MM.1S (cell line): ENCODE data around the gene CRADD.

ENCODE experiments used
- DNase-seq: peaks from one replicate; pipeline ENCODE4 v3.0.0-alpha.2; 2015
- H2AFZ ChIP-seq: fragments of 300-600 bp; sonication (generic); 2 replicates; pipeline ENCODE4 v1.6.0; 2016; ENCODE audit warnings: antibody characterized with exemption, low read length
- H3F3A ChIP-seq: fragments of 300-600 bp; sonication (generic); 2 replicates; pipeline ENCODE4 v1.6.1; 2016; ENCODE audit warnings: mild to moderate bottlenecking, antibody characterized with exemption, low read length, moderate library complexity, mixed read lengths; ENCODE audit not compliant: insufficient read depth
- H3K27ac ChIP-seq: fragments of 300-600 bp; sonication (generic); 2 replicates; pipeline ENCODE4 v1.5.1; 2016; ENCODE audit warnings: mild to moderate bottlenecking, low read length
- H3K27me3 ChIP-seq: fragments of 300-600 bp; sonication (generic); replicated peaks from 2 replicates; pipeline ENCODE4 v1.6.0; 2016; ENCODE audit warnings: low read length; ENCODE audit not compliant: insufficient read depth
- H3K36me3 ChIP-seq: fragments of 300-600 bp; sonication (generic); replicated peaks from 2 replicates; pipeline ENCODE4 v1.6.1; 2016; ENCODE audit warnings: mild to moderate bottlenecking, low read length, mixed read lengths; ENCODE audit not compliant: insufficient read depth
- H3K4me1 ChIP-seq: fragments of 300-600 bp; sonication (generic); 2 replicates; pipeline ENCODE4 v1.6.1; 2016; ENCODE audit warnings: low read length, mixed read lengths
- H3K4me2 ChIP-seq: fragments of 300-600 bp; sonication (generic); 2 replicates; pipeline ENCODE4 v1.6.0; 2016; ENCODE audit warnings: low read depth, low read length
- H3K4me3 ChIP-seq: fragments of 300-600 bp; sonication (generic); 2 replicates; pipeline ENCODE4 v1.5.1; 2016; ENCODE audit warnings: low read length, mixed read lengths
- H3K79me2 ChIP-seq: fragments of 300-600 bp; sonication (generic); 2 replicates; pipeline ENCODE4 v1.6.1; 2016; ENCODE audit warnings: mixed run types, low read length, mixed read lengths
- H3K9ac ChIP-seq: fragments of 300-600 bp; sonication (generic); 2 replicates; pipeline ENCODE4 v1.6.1; 2016; ENCODE audit warnings: low read length, mixed read lengths
- H3K9me2 ChIP-seq: fragments of 300-600 bp; sonication (generic); replicated peaks from 2 replicates; pipeline ENCODE4 v1.6.1; 2016; ENCODE audit warnings: mild to moderate bottlenecking, low read length, mixed read lengths; ENCODE audit not compliant: insufficient read depth
- H3K9me3 ChIP-seq: fragments of 300-600 bp; sonication (generic); replicated peaks from 2 replicates; pipeline ENCODE4 v1.6.1; 2016; ENCODE audit warnings: mild to moderate bottlenecking, low read length, mixed read lengths; ENCODE audit not compliant: insufficient read depth
- H4K20me1 ChIP-seq: fragments of 300-600 bp; sonication (generic); 2 replicates; pipeline ENCODE4 v1.6.1; 2016; ENCODE audit warnings: mild to moderate bottlenecking, low read length, moderate library complexity, mixed read lengths; ENCODE audit not compliant: insufficient read depth
- CTCF ChIP-seq: fragments of 300-600 bp; sonication (generic); IDR thresholded peaks from 2 replicates; pipeline ENCODE4 v1.5.1; 2016; ENCODE audit warnings: antibody characterized with exemption, low read length, mixed read lengths
- EZH2 ChIP-seq: fragments of 300-600 bp; sonication (generic); optimal IDR thresholded peaks from 2 replicates; pipeline ENCODE3; 2017; ENCODE audit warnings: low read depth, mild to moderate bottlenecking, antibody characterized with exemption, low read length, mixed read lengths
- EZH2phosphoT487 ChIP-seq: fragments of 300-600 bp; sonication (generic); IDR thresholded peaks from 2 replicates; pipeline ENCODE4 v1.6.1; 2018; ENCODE audit warnings: antibody characterized with exemption, low read length

The CRADD gene

DNA sequence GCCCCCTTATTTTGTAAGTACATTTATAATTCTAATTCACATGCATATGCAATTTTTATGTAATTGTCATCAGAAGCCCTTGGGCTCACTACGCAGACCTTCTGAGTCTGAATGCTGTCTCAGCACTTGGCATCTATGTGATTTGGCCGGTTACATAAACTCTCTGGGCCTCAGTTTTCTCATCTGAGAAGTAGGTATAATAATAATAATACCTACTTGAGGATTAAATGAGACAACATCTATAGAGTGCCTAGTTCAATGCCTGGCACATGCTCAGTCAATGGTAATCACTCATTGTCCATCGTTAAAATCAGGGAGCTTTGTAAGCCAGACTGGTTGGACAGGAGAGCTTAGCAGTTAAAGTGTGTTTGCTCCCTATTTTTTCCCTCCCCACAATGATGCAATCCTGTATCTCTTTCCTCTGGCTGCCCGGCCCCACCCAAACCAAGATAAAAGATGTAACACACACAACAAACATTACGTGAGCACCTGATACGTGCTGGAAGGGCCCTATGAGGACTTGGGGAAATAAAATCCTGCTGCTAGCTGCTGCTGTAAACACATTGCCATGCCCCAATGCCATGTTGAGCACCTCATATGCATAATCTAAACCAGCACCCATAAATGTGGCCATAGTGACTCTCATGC, 235.0 kb downstream of the CRADD start:
- no peaks in the 10 kb centered on the region for H4K20me1 ChIP-seq
- no peak overlapping the region for H3K9ac ChIP-seq
- H3K36me3 ChIP-seq, result no peaks in the 10 kb centered on the region
- TF ChIP-seq EZH2, result no peak
- TF ChIP-seq EZH2phosphoT487, result no peak
- TF ChIP-seq CTCF, result no peak
- H3K27me3 ChIP-seq, result no peaks in the 10 kb centered on the region
- H3K4me1 ChIP-seq, result no peaks in the 10 kb centered on the region
- DNase-seq, result no peak
- no peaks in the 10 kb centered on the region for H3K79me2 ChIP-seq
- H3K4me2 ChIP-seq, result no peak overlapping the region
- no peaks in the 10 kb centered on the region for H3F3A ChIP-seq
- no peak overlapping the region for H2AFZ ChIP-seq
- no peaks in the 10 kb centered on the region for H3K9me3 ChIP-seq
- H3K4me3 ChIP-seq, result no peak overlapping the region
- no peak overlapping the region for H3K27ac ChIP-seq
- no peaks in the 10 kb centered on the region for H3K9me2 ChIP-seq

GRCh38 chr12:93913845-93914244, 236.7 kb downstream of the CRADD start:
- TF ChIP-seq EZH2phosphoT487 (no peak), CTCF (no peak), EZH2 (no peak)
- H3K9ac ChIP-seq, result no peak overlapping the region

DNA sequence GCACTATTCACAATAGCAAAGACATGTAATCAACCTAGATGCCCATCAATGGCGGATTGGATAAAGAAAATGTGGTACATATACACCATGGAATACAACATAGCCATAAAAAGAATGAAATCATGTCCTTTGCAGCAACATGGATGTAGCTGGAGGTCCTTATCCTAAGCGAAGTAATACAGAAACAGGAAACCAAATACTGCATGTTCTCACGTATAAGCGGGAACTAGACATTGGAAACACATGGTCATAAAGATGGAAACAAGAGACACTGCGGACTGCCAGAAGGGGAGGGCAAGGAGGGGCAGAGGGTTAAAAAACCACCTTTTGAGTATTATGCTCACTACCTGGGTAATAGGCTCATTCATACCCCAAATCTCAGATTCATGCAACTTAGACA, 237.1 kb downstream of the CRADD start:
- Histone ChIP-seq H3K27me3 (no peaks in the 10 kb centered on the region), H2AFZ (no peak overlapping the region), H3K9ac (no peak overlapping the region), H3K4me3 (no peak overlapping the region), H4K20me1 (no peaks in the 10 kb centered on the region), H3F3A (no peaks in the 10 kb centered on the region), H3K9me2 (no peaks in the 10 kb centered on the region), H3K36me3 (no peaks in the 10 kb centered on the region), H3K79me2 (no peaks in the 10 kb centered on the region), H3K4me1 (no peaks in the 10 kb centered on the region), H3K27ac (no peak overlapping the region), H3K9me3 (no peaks in the 10 kb centered on the region), H3K4me2 (no peak overlapping the region)
- DNase-seq, result no peak
- TF ChIP-seq CTCF, result no peak
- no peak for TF ChIP-seq EZH2phosphoT487
- TF ChIP-seq EZH2, result no peak

More at GRCh38 chr12:93913845-93914244, 236.7 kb downstream of the CRADD start:
- Histone ChIP-seq H3K9me2 (no peaks in the 10 kb centered on the region), H3K79me2 (no peaks in the 10 kb centered on the region), H3K36me3 (no peaks in the 10 kb centered on the region), H2AFZ (no peak overlapping the region), H3K4me2 (no peak overlapping the region), H3K27ac (no peak overlapping the region), H3K27me3 (no peaks in the 10 kb centered on the region), H3F3A (no peaks in the 10 kb centered on the region), H4K20me1 (no peaks in the 10 kb centered on the region), H3K4me1 (no peaks in the 10 kb centered on the region), H3K9me3 (no peaks in the 10 kb centered on the region), H3K4me3 (no peak overlapping the region)
- no peak for DNase-seq
